GM21360 (cell line): ENCODE measurements around the gene AOPEP.
A peak's percentile ranks its signal among the peaks of the same experiment; 100 is the strongest.
"Not testable (repeated sequence)": the region's sequence is repeated elsewhere in the genome, so short reads cannot be mapped to it uniquely, and the experiment has no call there.

Source experiments
- ATAC-seq: cut with Tn5 transposase; IDR thresholded peaks from one replicate; pipeline ENCODE4 v1.9.1; 2021; ENCODE audit warnings: mild to moderate bottlenecking, moderate library complexity; ENCODE audit not compliant: unreplicated experiment

Gene AOPEP

GRCh38 chr9:94812343-94812742, 85.8 kb downstream of the AOPEP start:
- no peak for ATAC-seq

GRCh38 chr9:94813379-94813778, 86.9 kb downstream of the AOPEP start:
- no peak for ATAC-seq

DNA sequence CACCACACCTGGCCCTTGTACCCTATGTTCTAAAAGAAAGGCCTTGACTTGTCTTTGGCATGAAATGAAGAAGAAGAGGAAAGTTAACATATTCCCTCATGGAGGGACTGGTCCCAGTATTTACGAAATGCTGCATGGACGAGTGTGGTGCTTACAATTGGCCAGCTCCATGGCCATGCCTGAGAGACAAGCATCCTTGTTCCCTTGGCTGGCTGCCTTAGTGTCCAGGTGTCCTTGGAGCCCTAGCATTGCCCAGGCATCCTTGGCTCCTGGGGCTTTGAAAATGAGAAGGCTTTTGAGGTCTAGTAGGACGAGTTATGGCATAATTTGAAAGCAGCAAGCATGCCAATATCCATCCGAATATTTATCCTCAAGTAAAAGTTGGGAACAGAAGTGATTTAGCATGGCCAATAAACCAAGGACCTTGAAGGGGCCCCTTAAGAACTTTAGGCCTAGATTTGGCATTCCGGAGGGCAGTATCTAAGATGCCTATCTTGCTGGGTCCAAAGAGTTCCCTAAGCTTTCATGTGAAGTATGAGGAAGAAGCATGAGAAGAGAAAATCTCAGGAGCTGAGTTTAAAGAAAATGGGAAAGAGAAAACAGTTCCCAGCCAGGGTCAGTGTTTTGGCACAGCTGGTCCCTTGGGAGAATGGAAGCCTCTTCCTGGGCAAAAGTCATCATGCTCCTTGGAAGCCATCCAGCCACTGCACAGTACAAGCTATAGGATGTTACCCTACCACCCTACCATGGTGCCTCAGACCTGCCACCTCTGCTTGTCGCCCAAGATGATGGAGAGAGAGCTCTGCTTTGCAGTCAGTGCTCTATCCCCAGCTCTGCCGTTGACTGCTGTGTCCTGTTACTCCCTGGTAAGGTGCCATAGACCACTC, 91.0 kb downstream of the AOPEP start:
- ATAC-seq, result no peak

DNA sequence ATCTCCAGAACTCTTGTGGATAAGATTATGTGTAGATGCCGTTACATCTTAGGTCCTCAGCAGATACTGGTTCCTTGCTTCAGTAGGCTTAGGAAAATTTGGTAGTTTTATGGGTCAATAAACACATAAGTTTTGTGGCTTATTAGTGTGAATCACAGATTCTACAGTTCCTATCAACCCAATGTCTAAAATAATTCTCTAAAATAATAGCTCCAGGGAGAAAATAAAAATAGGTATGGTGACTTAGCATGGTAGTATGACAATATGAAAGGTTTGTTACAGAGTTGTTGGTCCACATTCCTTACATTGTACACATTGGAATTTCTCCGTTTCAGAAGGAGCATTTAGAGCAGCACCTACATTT, 91.7 kb downstream of the AOPEP start:
- ATAC-seq, result no peak

DNA sequence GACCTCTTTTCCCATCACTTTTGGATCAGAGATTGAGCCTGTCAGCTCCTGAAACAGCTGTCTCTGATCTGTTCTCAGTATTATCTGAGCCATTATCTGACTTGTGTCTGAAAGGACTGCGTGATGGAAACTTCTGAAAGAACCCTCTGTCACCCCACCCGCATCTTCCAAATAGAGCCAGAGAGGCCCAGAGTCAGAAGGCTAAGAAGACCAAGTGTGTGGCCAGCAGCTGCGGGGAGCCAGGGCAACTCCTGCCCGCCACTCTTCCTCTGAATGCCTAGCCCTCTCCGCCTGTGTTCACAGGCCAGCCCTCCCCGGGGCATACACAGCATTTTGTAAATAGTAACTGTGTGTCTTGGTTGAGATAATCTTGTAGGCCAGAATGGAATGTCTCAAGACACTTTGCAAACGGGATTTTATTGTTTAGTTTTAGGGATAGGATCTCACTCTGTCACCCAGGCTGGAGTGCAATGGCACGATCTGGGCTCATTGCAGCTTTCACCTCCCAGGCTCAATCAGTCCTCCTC, 92.7 kb downstream of the AOPEP start:
- no peak for ATAC-seq

- ATAC-seq, result peak; percentile 72
Observed at GRCh38 chr9:94821098-94821887, 94.8 kb downstream of the AOPEP start.

GRCh38 chr9:94822273-94822672, 95.8 kb downstream of the AOPEP start:
- ATAC-seq, result no peak

GRCh38 chr9:94823710-94824109, 97.2 kb downstream of the AOPEP start:
- no peak for ATAC-seq

GRCh38 chr9:94824411-94824810, 97.9 kb downstream of the AOPEP start:
- no peak for ATAC-seq

DNA sequence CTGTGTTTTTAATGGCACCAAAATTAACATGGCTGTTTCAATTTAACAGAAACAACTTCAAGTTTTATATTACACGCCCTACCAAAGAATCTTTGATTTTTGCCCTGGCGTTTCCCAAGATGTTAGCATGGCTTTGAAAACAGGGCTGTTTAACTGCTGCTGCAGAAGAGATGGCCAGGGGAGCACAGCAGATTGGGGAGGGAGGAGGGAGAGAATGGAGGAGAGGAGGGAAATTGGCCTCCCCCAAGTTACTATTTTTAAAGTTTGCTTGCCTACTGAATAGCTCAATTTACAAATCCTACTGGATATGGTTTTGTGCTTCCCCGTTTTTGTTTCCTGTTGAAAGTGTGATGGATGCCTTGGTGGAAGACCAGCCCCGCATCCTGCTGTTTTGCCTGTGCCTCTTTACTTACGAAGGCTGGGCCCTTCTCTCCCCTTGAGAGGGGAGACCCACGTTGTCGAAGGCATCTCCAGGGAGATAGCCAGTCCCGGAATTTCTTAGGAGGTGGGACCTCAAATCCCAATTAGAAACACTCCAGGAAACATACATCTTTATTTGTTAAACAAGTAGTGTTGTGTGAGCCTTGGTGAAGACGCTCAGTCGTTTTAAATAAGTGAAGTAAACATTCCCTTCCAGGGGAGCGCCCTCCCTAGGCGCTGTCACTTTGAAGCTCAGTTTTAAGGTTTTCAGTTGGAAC, 98.6 kb downstream of the AOPEP start:
- no peak for ATAC-seq

DNA sequence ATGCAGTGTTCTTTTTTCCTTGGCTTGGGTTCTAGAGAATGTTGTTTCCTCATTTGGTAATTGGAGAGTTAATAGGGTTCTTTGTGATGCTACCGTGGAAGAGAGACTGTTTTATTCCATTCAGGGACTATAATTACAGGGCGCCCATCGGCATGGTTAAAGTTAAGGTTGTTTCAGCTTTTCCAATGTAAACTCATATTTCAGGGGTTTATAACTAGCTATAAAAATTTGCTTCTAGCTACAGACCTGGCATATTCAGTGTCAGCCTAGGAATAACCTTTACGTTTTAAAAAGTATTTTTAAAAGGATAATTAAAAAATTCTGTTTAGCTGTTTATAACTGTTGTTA, 99.1 kb downstream of the AOPEP start:
- no peak for ATAC-seq

DNA sequence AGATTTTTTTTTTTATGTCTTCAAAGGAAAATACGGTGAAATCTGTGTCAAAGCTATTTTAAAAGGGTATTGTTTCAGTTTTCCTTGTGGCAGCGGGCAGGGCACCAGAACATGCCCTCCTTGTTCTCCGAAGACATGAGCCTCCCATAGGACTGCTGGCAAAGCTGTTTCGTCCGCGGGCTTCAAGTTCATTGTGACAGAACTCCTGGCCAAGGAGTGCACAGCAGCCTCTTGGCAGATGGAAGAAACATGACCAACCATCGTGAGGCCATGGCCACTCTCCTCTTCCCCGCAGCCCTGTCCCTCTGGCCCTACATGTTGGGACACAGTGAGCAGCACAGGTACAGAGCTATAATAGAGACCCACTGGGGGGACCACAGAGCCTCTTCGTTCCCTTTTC, 99.5 kb downstream of the AOPEP start:
- ATAC-seq, result no peak

DNA sequence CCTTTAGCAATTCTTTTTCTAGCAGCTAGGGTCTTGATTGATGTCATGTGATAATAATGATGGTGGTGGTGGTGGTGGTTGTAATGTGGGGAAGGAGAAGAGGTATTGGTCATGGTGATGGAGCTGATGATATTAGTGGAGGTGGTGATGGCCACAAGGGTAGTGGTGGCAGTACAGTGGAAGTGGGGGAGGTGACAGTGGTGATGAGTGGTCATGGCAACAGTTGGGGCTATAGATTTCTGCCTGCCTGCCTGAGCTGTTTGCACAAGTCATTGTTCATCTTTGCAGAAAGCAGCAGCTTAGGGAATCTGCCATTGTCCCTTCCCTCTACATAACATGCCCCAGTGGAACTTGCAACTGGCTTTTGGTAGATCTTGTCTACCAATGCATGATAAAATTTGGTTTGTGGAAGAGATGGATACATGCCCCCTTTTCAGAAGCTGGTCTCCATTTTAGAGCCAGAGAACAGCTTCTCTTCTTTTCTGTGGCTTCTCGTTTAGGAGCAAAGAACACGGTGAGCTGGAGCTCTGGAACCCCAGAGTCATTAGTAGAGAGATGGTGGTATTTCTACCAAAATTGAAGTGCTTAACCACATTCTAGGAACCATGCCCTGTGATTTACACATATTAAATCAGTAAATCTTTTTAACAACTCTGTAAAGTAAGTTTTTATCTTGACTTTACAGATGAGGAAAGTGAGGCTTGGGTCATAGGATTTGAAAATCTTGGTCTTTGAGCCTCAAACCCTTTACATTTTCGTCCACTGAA, 100.3 kb downstream of the AOPEP start:
- no peak for ATAC-seq

- no peak for ATAC-seq
Observed at GRCh38 chr9:94827584-94828304, 101.2 kb downstream of the AOPEP start.

- no peak for ATAC-seq
Observed at GRCh38 chr9:94829380-94830070, 103.0 kb downstream of the AOPEP start.

DNA sequence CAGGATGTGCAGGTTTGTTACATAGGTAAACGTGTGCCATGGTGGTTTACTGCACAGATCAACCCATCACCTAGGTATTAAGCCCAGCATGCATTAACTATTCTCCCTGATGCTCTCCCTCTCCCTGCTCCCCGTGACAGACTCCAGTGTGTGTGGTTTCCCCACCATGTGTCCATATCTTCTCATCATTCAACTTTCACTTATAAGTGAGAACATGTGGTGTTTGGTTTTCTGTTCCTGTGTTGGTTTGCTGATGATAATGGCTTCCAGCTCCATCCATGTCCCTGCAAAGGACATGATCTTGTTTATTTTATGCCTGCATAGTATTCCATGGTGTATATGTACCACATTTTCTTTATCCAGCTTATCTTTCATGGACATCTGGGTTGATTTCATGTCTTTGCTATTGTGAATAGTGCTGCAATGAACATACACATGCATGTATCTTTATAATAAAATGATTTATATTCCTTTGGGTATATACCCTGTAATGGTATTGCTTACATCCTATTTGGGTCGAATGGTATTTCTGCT, 103.6 kb downstream of the AOPEP start:
- ATAC-seq, result not testable (repeated sequence)

- no peak for ATAC-seq
Observed at GRCh38 chr9:94833802-94834201, 107.3 kb downstream of the AOPEP start.

GRCh38 chr9:94837404-94837803, 110.9 kb downstream of the AOPEP start:
- no peak for ATAC-seq

DNA sequence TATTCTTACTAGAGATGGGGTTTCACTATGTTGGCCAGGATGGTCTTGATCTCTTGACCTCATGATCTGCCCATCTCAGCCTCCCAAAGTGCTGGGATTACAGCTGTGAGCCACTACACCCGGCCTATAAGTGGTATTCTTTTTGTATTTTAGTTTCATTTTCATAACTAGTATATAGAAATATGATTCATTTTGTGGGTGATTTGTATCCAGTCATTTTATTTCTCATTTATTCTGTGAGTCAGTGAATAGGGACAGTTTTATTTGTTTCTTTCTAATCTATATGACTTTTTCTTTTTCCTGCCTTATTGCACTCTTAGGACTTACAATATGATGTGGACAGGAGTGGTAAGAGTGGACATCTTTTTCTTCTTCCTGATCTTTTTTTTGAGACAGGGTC, 112.9 kb downstream of the AOPEP start:
- ATAC-seq, result no peak
